MCF 10A (cell line): ENCODE results near the gene ARMH3. TPM values are rescaled to one million over a fixed set of nuclear protein-coding genes. Genes with fewer than 3 reads are reported as not detected.

Experiments used
- BruUV-seq: library from RNA; stranded (reverse); fragments of 400-500 nt; replicated peaks from 2 replicates; lab custom pipeline; 2021; lab: Mats Ljungman, UMichigan
- CTCF ChIA-PET: fragments of 300-600 bp; sonication (Branson Sonifier 250); formaldehyde crosslinking; extraction: SDS; loops from one replicate; lab custom pipeline; 2021; ENCODE audit warnings: antibody characterized with exemption, inconsistent platforms; lab: Yijun Ruan, JAX
- POLR2A ChIA-PET: fragments of 300-600, 350-650 bp; sonication (Branson Sonifier 250); formaldehyde crosslinking; extraction: SDS; loops from one replicate; lab custom pipeline; 2020; ENCODE audit warnings: antibody characterized with exemption, inconsistent platforms; lab: Yijun Ruan, JAX
- DNase-seq: peaks from one replicate; pipeline ENCODE4 v3.0.0-alpha.2; 2018; ENCODE audit not compliant: unreplicated experiment
- H3K27ac Mint-ChIP-seq: one replicate; pipeline ENCODE4 v1.8.0; 2022; ENCODE audit warnings: mild to moderate bottlenecking, low read depth, mixed read lengths; ENCODE audit not compliant: unreplicated experiment
- H3K27me3 Mint-ChIP-seq: one replicate; pipeline ENCODE4 v1.8.0; 2022; ENCODE audit warnings: mixed read lengths; ENCODE audit not compliant: insufficient read depth, unreplicated experiment
- H3K36me3 Mint-ChIP-seq: one replicate; pipeline ENCODE4 v1.8.0; 2022; ENCODE audit warnings: mild to moderate bottlenecking, moderate library complexity, mixed read lengths; ENCODE audit not compliant: insufficient read depth, unreplicated experiment
- H3K4me1 Mint-ChIP-seq: one replicate; pipeline ENCODE4 v1.8.0; 2022; ENCODE audit warnings: mixed read lengths; ENCODE audit not compliant: insufficient read depth, unreplicated experiment
- H3K4me3 Mint-ChIP-seq: one replicate; pipeline ENCODE4 v1.8.0; 2022; ENCODE audit warnings: mild to moderate bottlenecking, moderate library complexity, mixed read lengths; ENCODE audit not compliant: unreplicated experiment
- H3K9me3 Mint-ChIP-seq: one replicate; pipeline ENCODE4 v1.8.0; 2022; ENCODE audit warnings: mixed read lengths; ENCODE audit not compliant: unreplicated experiment
- CTCF ChIP-seq: fragments of 200-600 bp; IDR thresholded peaks from one replicate; pipeline ENCODE4 v1.8.0; 2022; ENCODE audit warnings: antibody characterized with exemption, mild to moderate bottlenecking; ENCODE audit not compliant: unreplicated experiment
- intact Hi-C: fragments of 100-400 bp; cut with micrococcal nuclease; formaldehyde crosslinking; loops from 2 replicates; pipeline ENCODE4 v1.14.1; 2022
- total RNA-seq: library from RNA; stranded (reverse); gene quantifications from 2 replicates; pipeline ENCODE4 v1.2.3, GENCODE V29; 2022

ARMH3 gene
- total RNA-seq, 1 experiment from 2014 or later = 17.6 TPM

- H3K27ac Mint-ChIP-seq = no peak overlapping the region
- no peaks in the 10 kb centered on the region for H3K27me3 Mint-ChIP-seq
- no peaks in the 10 kb centered on the region for H3K4me1 Mint-ChIP-seq
- H3K9me3 Mint-ChIP-seq = no peaks in the 10 kb centered on the region
- DNase-seq = no peak
- H3K4me3 Mint-ChIP-seq = no peak overlapping the region
- ChIA-PET CTCF (interaction anchor here (0.5 to 1.5 kb wide), 5 partner anchors 8 to 702 kb away, joined by 3 to 6 read pairs (median 3); no protein-coding TSS in a partner anchor), POLR2A (no interaction called here)
- intact Hi-C loops = no loop called here
- TF ChIP-seq CTCF = no peak
- no TSS peak for BruUV-seq
- peaks cover 58% of the 10 kb centered on the region for H3K36me3 Mint-ChIP-seq
Observed at GRCh38 chr10:102033787-102034186, 22.2 kb downstream of the ARMH3 start.

DNA sequence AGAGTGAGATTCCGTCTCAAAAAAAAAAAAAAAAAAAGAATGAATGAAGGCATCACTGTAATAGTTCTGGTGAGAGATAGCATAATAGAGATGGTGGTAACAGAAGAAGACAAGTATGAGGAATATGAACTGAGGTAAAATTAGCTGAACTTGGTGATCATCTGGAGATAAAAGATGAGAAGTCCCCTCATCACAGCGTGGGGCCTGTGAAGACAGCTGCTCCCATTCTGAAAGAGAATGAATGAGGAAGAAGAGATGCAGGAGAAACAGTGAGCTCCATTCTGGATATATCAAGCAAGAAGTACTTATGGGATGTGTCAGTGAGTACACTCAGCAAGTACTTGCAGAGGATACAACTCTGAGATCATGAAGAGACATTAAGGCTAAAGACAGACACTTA, 28.7 kb downstream of the ARMH3 start:
- no peaks in the 10 kb centered on the region for H3K27me3 Mint-ChIP-seq
- H3K27ac Mint-ChIP-seq = no peak overlapping the region
- H3K4me1 Mint-ChIP-seq = no peaks in the 10 kb centered on the region
- no TSS peak for BruUV-seq
- DNase-seq = no peak
- CTCF ChIA-PET = interaction anchor here (1.0 to 1.2 kb wide), 3 partner anchors 17 to 138 kb away, joined by 3 to 5 read pairs (median 4); no protein-coding TSS in a partner anchor
- H3K36me3 Mint-ChIP-seq = peaks cover 74% of the 10 kb centered on the region
- TF ChIP-seq CTCF = no peak
- POLR2A ChIA-PET = interaction anchor here (0.5 kb wide), 1 partner anchor 210 kb away, joined by 3 read pairs; no protein-coding TSS in a partner anchor
- intact Hi-C loops = no loop called here
- H3K9me3 Mint-ChIP-seq = no peaks in the 10 kb centered on the region
- no peak overlapping the region for H3K4me3 Mint-ChIP-seq

GRCh38 chr10:102024799-102025198, 31.2 kb downstream of the ARMH3 start:
- Mint-ChIP-seq H3K27ac (no peak overlapping the region), H3K27me3 (no peaks in the 10 kb centered on the region), H3K36me3 (peaks cover 82% of the 10 kb centered on the region), H3K4me1 (no peaks in the 10 kb centered on the region), H3K9me3 (no peaks in the 10 kb centered on the region), H3K4me3 (no peak overlapping the region)
- no TSS peak for BruUV-seq
- ChIA-PET POLR2A (no interaction called here), CTCF (interaction anchor here (0.6 to 0.7 kb wide), 2 partner anchors 11 to 16 kb away, joined by 3 read pairs; no protein-coding TSS in a partner anchor)
- no peak for TF ChIP-seq CTCF
- DNase-seq = no peak
- intact Hi-C loops = no loop called here

DNA sequence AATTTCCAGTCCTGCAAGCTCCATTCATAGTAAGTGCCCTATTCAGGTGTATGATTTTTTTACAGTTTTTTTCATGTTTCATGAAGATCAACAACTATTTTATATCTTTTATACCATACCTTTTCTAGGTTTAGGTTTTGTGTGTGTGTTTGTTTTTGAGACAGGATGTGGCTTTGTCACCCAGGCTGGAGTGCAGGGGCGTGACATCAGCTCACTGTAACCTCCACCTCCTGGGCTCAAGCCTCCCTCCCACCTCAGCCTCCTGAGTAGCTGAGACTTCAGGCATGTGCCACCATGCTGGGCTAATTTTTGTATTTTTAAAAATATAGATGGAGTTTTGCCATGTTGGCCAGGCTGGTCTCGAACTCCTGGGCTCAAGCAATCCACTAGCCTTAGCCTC, 35.0 kb downstream of the ARMH3 start:
- ChIA-PET POLR2A (interaction anchor here (0.6 kb wide), 1 partner anchor 574 kb away, joined by 3 read pairs; no protein-coding TSS in a partner anchor), CTCF (interaction anchor here (0.6 to 3.1 kb wide), 5 partner anchors 11 to 476 kb away, joined by 3 to 30 read pairs (median 4); no protein-coding TSS in a partner anchor)
- no peak for TF ChIP-seq CTCF
- Mint-ChIP-seq H3K27ac (no peak overlapping the region), H3K4me3 (no peak overlapping the region), H3K9me3 (no peaks in the 10 kb centered on the region), H3K27me3 (no peaks in the 10 kb centered on the region), H3K4me1 (no peaks in the 10 kb centered on the region), H3K36me3 (peaks cover 76% of the 10 kb centered on the region)
- no peak for DNase-seq
- BruUV-seq = no TSS peak
- intact Hi-C loops = no loop called here
